B cell (primary cell): ENCODE data around the gene ECT2L.

Experiments used
- CTCF ChIP-seq: fragments of 200-600 bp; IDR thresholded peaks from one replicate; pipeline ENCODE4 v1.8.0; 2022; ENCODE audit warnings: antibody characterized with exemption, mild to moderate bottlenecking
- EZH2 ChIP-seq: IDR thresholded peaks from 2 replicates; pipeline ENCODE4 v1.6.1; 2012; ENCODE audit warnings: borderline replicate concordance, low read depth, mild to moderate bottlenecking, moderate library complexity, low read length; ENCODE audit not compliant: insufficient read depth, poor library complexity, severe bottlenecking

- TF ChIP-seq CTCF (no peak), EZH2 (no peak)
These were observed 28.7 kb downstream of the ECT2L start for GRCh38 chr6:138824482-138825144.
